22Rv1 (cell line): ENCODE measurements around the gene TNRC6C.

Experiments
- CTCF ChIP-seq: fragments of 450-650 bp; IDR thresholded peaks from 2 replicates; pipeline ENCODE4 v1.5.1; 2017; ENCODE audit warnings: mild to moderate bottlenecking
- ZFX ChIP-seq: fragments of 450-650 bp; IDR thresholded peaks from 2 replicates; pipeline ENCODE4 v1.6.1; 2017; ENCODE audit warnings: antibody characterized with exemption, borderline replicate concordance

DNA sequence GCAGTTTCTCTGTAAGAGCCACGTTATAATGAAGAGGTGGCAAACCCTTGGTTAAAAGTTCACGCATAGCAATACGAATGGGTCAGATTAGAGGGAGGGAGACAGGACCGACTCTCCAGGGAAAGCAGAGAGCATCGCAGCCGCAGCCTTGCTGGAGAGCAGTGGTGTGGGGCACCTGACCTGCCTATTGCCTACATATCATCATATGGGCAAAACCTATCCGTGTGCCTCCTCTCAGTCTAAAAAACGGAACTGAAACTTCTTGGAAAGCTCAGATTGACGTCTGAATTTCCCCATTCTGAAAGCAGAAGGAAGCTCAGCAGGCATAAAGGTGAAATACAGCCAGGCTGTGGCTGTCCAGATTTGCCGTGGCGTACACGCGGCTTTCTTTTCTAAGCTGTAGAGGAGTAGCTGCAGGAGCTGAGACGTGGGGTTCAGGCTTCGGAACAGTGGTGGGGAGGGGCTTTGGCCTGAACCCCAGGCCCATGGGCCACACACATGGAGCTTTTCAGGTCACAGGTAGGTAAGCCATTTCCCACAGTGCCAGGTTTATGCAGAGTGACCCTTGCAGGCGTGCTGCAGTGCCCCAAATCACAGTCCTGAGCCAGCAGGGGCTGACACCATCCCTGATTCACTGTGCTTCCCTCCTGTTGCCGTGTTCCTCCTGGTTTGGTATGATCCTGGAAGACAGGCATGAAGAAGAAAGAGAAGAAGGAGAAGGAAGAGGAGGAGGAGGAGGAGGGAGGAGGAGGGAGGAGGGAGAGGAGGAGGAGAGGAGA lies 41.6 kb upstream of the TNRC6C start:
- TF ChIP-seq CTCF (no peak), ZFX (no peak)
